Measurements from ENCODE around the gene CRLF1. TPM values are rescaled to one million over a fixed set of nuclear protein-coding genes. Genes with fewer than 3 reads are reported as not detected.
"Not testable (repeated sequence)": the region's sequence is repeated elsewhere in the genome, so short reads cannot be mapped to it uniquely, and the experiment has no call there.

Gene CRLF1
- total RNA-seq, 2 donors from 2014 or later = 0.84 to 1.6 TPM

GRCh38 chr19:18594824-18595373, 11.7 kb downstream of the CRLF1 start:
- no peak for TF ChIP-seq CTCF (IDR thresholded peaks at IDR 0.05)
- H3K36me3 ChIP-seq = no peaks in the 10 kb centered on the region
- DNase-seq = no peak
- H3K27me3 ChIP-seq = peaks cover 21% of the 10 kb centered on the region
- H3K27ac ChIP-seq = no peak overlapping the region
- H3K9ac ChIP-seq (ENCODE audit: low read depth in 2 of 2, low read length in 2 of 2) = no peak overlapping the region
- no peaks in the 10 kb centered on the region for H3K9me3 ChIP-seq
- peaks cover 10% of the 10 kb centered on the region for H3K4me1 ChIP-seq
- intact Hi-C loops (cut with DNase I) = loop anchor here (5.0 kb wide), 1 partner anchor 252 kb away; no protein-coding TSS in a partner anchor
- peak overlapping the region; percentile 19 for H3K4me3 ChIP-seq

- H3K36me3 ChIP-seq = no peaks in the 10 kb centered on the region
- H3K4me1 ChIP-seq = peaks cover 17% of the 10 kb centered on the region
- peak; percentile 73 for DNase-seq
- H3K27ac ChIP-seq = no peak overlapping the region
- TF ChIP-seq CTCF (IDR thresholded peaks at IDR 0.05) = peak; percentile 78
- peak overlapping the region in 1 of 2 donors; percentile 35 for H3K9ac ChIP-seq (ENCODE audit: low read depth in 2 of 2, low read length in 2 of 2)
- peak overlapping the region; percentile 19 for H3K4me3 ChIP-seq
- intact Hi-C loops (cut with DNase I) = loop anchor here (5.0 kb wide), 1 partner anchor 253 kb away; no protein-coding TSS in a partner anchor
- H3K27me3 ChIP-seq = peaks cover 18% of the 10 kb centered on the region
- no peaks in the 10 kb centered on the region for H3K9me3 ChIP-seq
Measured at GRCh38 chr19:18594096-18594823, 12.3 kb downstream of the CRLF1 start.

GRCh38 chr19:18593367-18594095, 13.1 kb downstream of the CRLF1 start:
- intact Hi-C loops (cut with DNase I) = loop anchor here (5.0 kb wide), 1 partner anchor 254 kb away; no protein-coding TSS in a partner anchor
- H3K36me3 ChIP-seq = no peaks in the 10 kb centered on the region
- peak overlapping the region; percentile 19 for H3K4me3 ChIP-seq
- H3K9me3 ChIP-seq = no peaks in the 10 kb centered on the region
- TF ChIP-seq CTCF (IDR thresholded peaks at IDR 0.05) = no peak
- peaks cover 18% of the 10 kb centered on the region for H3K4me1 ChIP-seq
- DNase-seq = no peak
- H3K27me3 ChIP-seq = peaks cover 17% of the 10 kb centered on the region
- H3K9ac ChIP-seq (ENCODE audit: low read depth in 2 of 2, low read length in 2 of 2) = no peak overlapping the region
- no peak overlapping the region for H3K27ac ChIP-seq

GRCh38 chr19:18592732-18593131, 13.9 kb downstream of the CRLF1 start:
- not testable (repeated sequence) for H3K27me3 ChIP-seq; H3K9me3 ChIP-seq; H3K27ac ChIP-seq; DNase-seq; H3K36me3 ChIP-seq; H3K4me3 ChIP-seq; H3K9ac ChIP-seq (ENCODE audit: low read depth in 2 of 2, low read length in 2 of 2)
- intact Hi-C loops (cut with DNase I) = loop anchor here (5.0 kb wide), 1 partner anchor 255 kb away; no protein-coding TSS in a partner anchor
- H3K4me1 ChIP-seq = peaks cover 18% of the 10 kb centered on the region

GRCh38 chr19:18591735-18592385, 14.7 kb downstream of the CRLF1 start:
- H3K27ac ChIP-seq = no peak overlapping the region
- no peak overlapping the region for H3K9ac ChIP-seq (ENCODE audit: low read depth in 2 of 2, low read length in 2 of 2)
- peaks cover 18% of the 10 kb centered on the region for H3K4me1 ChIP-seq
- H3K36me3 ChIP-seq = no peaks in the 10 kb centered on the region
- no peak for DNase-seq
- peaks cover 9% of the 10 kb centered on the region for H3K27me3 ChIP-seq
- no peaks in the 10 kb centered on the region for H3K9me3 ChIP-seq
- TF ChIP-seq CTCF (IDR thresholded peaks at IDR 0.05) = no peak
- H3K4me3 ChIP-seq = no peak overlapping the region
- intact Hi-C loops (cut with DNase I) = loop anchor here (5.0 kb wide), 1 partner anchor 255 kb away; no protein-coding TSS in a partner anchor

Measured in colonic mucosa (tissue), 4 donors.